GM19455 (cell line): ENCODE data around the gene DLG2.

Experiments used
- ATAC-seq: cut with Tn5 transposase; IDR thresholded peaks from one replicate; pipeline ENCODE4 v1.9.1; 2021; ENCODE audit not compliant: unreplicated experiment

The DLG2 gene

GRCh38 chr11:84420271-84420670 is 1206.9 kb downstream of the DLG2 start:
- no peak for ATAC-seq

GRCh38 chr11:84419616-84420015 is 1207.5 kb downstream of the DLG2 start:
- ATAC-seq = no peak

- ATAC-seq = no peak
Measured at GRCh38 chr11:84414920-84415319, 1212.2 kb downstream of the DLG2 start.

GRCh38 chr11:84413549-84413948 is 1213.6 kb downstream of the DLG2 start:
- ATAC-seq = no peak

GRCh38 chr11:84412862-84413261 is 1214.3 kb downstream of the DLG2 start:
- ATAC-seq = no peak

- ATAC-seq = no peak
Measured at GRCh38 chr11:84408946-84409411, 1218.2 kb downstream of the DLG2 start.

GRCh38 chr11:84407091-84407490 is 1220.1 kb downstream of the DLG2 start:
- ATAC-seq = no peak

- no peak for ATAC-seq
Measured at GRCh38 chr11:84398017-84398626, 1229.0 kb downstream of the DLG2 start.

GRCh38 chr11:84396521-84396920 is 1230.6 kb downstream of the DLG2 start:
- ATAC-seq = no peak

GRCh38 chr11:84390441-84391078 is 1236.6 kb downstream of the DLG2 start:
- no peak for ATAC-seq

- ATAC-seq = no peak
Measured at GRCh38 chr11:84389696-84390095, 1237.4 kb downstream of the DLG2 start.

- ATAC-seq = no peak
Measured at GRCh38 chr11:84384731-84385130, 1242.4 kb downstream of the DLG2 start.

- ATAC-seq = no peak
Measured at GRCh38 chr11:84383576-84383975, 1243.6 kb downstream of the DLG2 start.

GRCh38 chr11:84381666-84382065 is 1245.5 kb downstream of the DLG2 start:
- no peak for ATAC-seq

GRCh38 chr11:84372381-84372950 is 1254.7 kb downstream of the DLG2 start:
- ATAC-seq = no peak

- no peak for ATAC-seq
Measured at GRCh38 chr11:84358034-84358433, 1269.1 kb downstream of the DLG2 start.

- ATAC-seq = no peak
Measured at GRCh38 chr11:84355911-84356310, 1271.2 kb downstream of the DLG2 start.

GRCh38 chr11:84345597-84345996 is 1281.5 kb downstream of the DLG2 start:
- ATAC-seq = no peak

- no peak for ATAC-seq
Measured at GRCh38 chr11:84345027-84345426, 1282.1 kb downstream of the DLG2 start.

- no peak for ATAC-seq
Measured at GRCh38 chr11:84339796-84340195, 1287.3 kb downstream of the DLG2 start.

- no peak for ATAC-seq
Measured at GRCh38 chr11:84333221-84333620, 1293.9 kb downstream of the DLG2 start.

GRCh38 chr11:84322211-84322610 is 1304.9 kb downstream of the DLG2 start:
- no peak for ATAC-seq
